Stomach (tissue), 4 donors: ENCODE data around the gene LSAMP.

Source experiments
- EP300 ChIP-seq: sonication (generic); formaldehyde crosslinking; IDR thresholded peaks from one replicate; pipeline ENCODE4 v1.6.1; 2017; ENCODE audit warnings: antibody characterized with exemption
- POLR2A ChIP-seq, 4 donors: fragments of 450-650 bp; IDR thresholded peaks; one replicate each; pipeline ENCODE4 v1.6.1; 2016; ENCODE audit warnings: antibody characterized with exemption in 4 of 4, control low read depth in 2 of 4, mild to moderate bottlenecking in 1 of 4, moderate library complexity in 1 of 4
- POLR2AphosphoS5 ChIP-seq, 3 donors: sonication (generic); formaldehyde crosslinking; IDR thresholded peaks; one replicate each; pipeline ENCODE4 v1.6.1; 2016; ENCODE audit warnings: antibody characterized with exemption in 3 of 3
- TF ChIP-seq, protein P1 (sequence below), 7 experiments: fragments of 450-650 bp in 4 of 7; fragments of 200-600 bp in 3 of 7; sonication (generic) in 3 of 7; IDR thresholded peaks; one replicate each; pipeline ENCODE4 v1.5.1; 2016 to 2019; ENCODE audit warnings: antibody characterized with exemption in 7 of 7, control low read depth in 2 of 7, mild to moderate bottlenecking in 1 of 7

DNA sequence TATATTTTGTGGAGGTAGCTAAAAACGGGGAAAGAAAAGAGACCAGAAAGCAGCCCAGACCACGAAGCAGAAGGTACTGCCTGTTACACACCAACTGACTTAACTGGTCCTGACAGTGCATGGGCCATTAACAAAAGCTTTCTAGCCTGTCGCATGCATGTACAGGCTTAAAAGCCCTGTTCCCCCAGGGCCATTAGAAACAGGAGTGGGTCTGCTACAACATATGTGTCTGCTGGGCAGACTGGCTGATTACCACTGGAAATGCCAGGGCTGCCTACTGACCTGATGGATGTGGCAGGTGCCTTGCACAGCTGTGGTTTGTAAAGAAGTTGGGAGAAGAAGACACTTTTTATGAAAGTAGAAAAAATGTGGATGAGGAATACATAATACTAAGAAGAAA, 684.6 kb downstream of the LSAMP start:
- TF ChIP-seq, protein P1, sequence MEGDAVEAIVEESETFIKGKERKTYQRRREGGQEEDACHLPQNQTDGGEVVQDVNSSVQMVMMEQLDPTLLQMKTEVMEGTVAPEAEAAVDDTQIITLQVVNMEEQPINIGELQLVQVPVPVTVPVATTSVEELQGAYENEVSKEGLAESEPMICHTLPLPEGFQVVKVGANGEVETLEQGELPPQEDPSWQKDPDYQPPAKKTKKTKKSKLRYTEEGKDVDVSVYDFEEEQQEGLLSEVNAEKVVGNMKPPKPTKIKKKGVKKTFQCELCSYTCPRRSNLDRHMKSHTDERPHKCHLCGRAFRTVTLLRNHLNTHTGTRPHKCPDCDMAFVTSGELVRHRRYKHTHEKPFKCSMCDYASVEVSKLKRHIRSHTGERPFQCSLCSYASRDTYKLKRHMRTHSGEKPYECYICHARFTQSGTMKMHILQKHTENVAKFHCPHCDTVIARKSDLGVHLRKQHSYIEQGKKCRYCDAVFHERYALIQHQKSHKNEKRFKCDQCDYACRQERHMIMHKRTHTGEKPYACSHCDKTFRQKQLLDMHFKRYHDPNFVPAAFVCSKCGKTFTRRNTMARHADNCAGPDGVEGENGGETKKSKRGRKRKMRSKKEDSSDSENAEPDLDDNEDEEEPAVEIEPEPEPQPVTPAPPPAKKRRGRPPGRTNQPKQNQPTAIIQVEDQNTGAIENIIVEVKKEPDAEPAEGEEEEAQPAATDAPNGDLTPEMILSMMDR (IDR thresholded peaks at IDR 0.05): no peak
- no peak for TF ChIP-seq POLR2AphosphoS5 (IDR thresholded peaks at IDR 0.05)
- TF ChIP-seq POLR2A (IDR thresholded peaks at IDR 0.05): no peak
- TF ChIP-seq EP300: no peak
